Stimulated activated CD4-positive, alpha-beta T cell treated with anti-CD3 and anti-CD28 coated beads, Interleukin-2, amount 100 ng/mL, for 48 hours (primary cell): ENCODE data around the gene ZFYVE16.
"Not testable (repeated sequence)": the region's sequence is repeated elsewhere in the genome, so short reads cannot be mapped to it uniquely, and the experiment has no call there.

Experiments
- DNase-seq, 2 donors: peaks; one replicate each; pipeline ENCODE4 v3.0.0-alpha.2; 2020

Gene ZFYVE16

GRCh38 chr5:80411589-80412219 is 3.8 kb downstream of the ZFYVE16 start:
- DNase-seq: no peak

- DNase-seq: no peak
Observed at GRCh38 chr5:80414113-80414512, 6.2 kb downstream of the ZFYVE16 start.

GRCh38 chr5:80417973-80418372 is 10.1 kb downstream of the ZFYVE16 start:
- DNase-seq: no peak

- not testable (repeated sequence) for DNase-seq
Observed at GRCh38 chr5:80424365-80424764, 16.5 kb downstream of the ZFYVE16 start.

GRCh38 chr5:80435476-80435875 is 27.6 kb downstream of the ZFYVE16 start:
- DNase-seq: no peak

GRCh38 chr5:80437326-80437725 is 29.5 kb downstream of the ZFYVE16 start:
- no peak for DNase-seq

GRCh38 chr5:80438739-80439138 is 30.9 kb downstream of the ZFYVE16 start:
- no peak for DNase-seq

GRCh38 chr5:80439213-80439612 is 31.3 kb downstream of the ZFYVE16 start:
- DNase-seq: no peak

GRCh38 chr5:80442742-80443141 is 34.9 kb downstream of the ZFYVE16 start:
- no peak for DNase-seq

GRCh38 chr5:80453366-80453765 is 45.5 kb downstream of the ZFYVE16 start:
- DNase-seq: no peak

GRCh38 chr5:80463269-80463668 is 55.4 kb downstream of the ZFYVE16 start:
- no peak for DNase-seq

GRCh38 chr5:80466669-80467485 is 59.0 kb downstream of the ZFYVE16 start:
- no peak for DNase-seq

- no peak for DNase-seq
Observed at GRCh38 chr5:80468131-80468530, 60.3 kb downstream of the ZFYVE16 start.

GRCh38 chr5:80470631-80471030 is 62.8 kb downstream of the ZFYVE16 start:
- not testable (repeated sequence) for DNase-seq

GRCh38 chr5:80474929-80475328 is 67.1 kb downstream of the ZFYVE16 start:
- DNase-seq: no peak

- no peak for DNase-seq
Observed at GRCh38 chr5:80479713-80480112, 71.8 kb downstream of the ZFYVE16 start.

GRCh38 chr5:80480354-80480753 is 72.5 kb downstream of the ZFYVE16 start:
- no peak for DNase-seq

- DNase-seq: peak; percentile 11 to 13
Observed at GRCh38 chr5:80481019-80481893, 73.4 kb downstream of the ZFYVE16 start.

GRCh38 chr5:80482578-80482977 is 74.7 kb downstream of the ZFYVE16 start:
- no peak for DNase-seq

GRCh38 chr5:80483636-80484232 is 75.9 kb downstream of the ZFYVE16 start:
- DNase-seq: no peak

- no peak for DNase-seq
Observed at GRCh38 chr5:80487444-80487828, 79.6 kb downstream of the ZFYVE16 start.

- peak; percentile 64 to 66 for DNase-seq
Observed at GRCh38 chr5:80487829-80488721, 80.2 kb downstream of the ZFYVE16 start, which contains the start of gene FAM151B. Gene FAM151B, plus strand, starts transcription at chr5:80488100. Its CDS starts 24 bp downstream, at chr5:80488124.
